RPMI8226 (cell line): ENCODE results near the gene STAT4.

Source experiments
- DNase-seq: peaks from one replicate; pipeline ENCODE4 v3.0.0-alpha.2; 2015

The STAT4 gene

DNA sequence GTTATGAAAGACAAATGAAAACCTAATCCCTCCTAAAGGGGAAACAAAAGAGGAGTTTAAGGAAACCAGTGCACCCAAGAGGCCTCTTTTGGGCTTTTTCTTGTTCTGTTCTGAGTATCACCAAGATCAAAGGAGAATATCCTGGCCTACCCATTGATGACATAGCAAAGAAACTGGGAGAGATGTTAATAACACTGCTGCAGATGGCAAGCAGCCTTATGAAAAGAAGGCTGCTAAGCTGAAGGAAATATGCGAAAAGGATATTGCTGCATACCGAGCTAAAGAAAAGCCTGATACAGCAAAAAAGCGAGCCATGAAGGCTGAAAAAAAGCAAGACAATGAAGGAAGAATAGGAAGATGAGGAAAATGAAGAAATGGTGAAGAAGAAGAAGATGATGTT lies 23.6 kb upstream of the STAT4 start:
- no peak for DNase-seq

DNA sequence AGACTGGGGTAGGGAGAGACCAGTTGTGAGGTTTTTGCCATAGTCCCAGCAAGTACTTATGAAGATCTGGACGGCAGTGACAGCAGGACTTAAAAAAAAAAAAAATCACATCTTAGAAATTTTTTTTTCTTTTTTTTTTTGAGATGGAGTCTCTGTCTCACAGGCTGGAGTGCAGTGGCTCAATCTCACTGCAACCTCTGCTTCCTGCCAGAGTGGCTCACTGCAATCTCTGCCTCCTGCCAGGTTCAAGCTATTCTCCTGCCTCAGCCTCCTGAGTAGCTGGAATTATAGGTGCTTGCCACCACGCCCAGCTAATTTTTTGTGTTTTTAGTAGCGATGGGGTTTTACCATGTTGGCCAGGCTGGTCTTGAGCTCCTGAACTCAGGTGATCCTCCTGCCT lies 22.4 kb upstream of the STAT4 start:
- DNase-seq = no peak

DNA sequence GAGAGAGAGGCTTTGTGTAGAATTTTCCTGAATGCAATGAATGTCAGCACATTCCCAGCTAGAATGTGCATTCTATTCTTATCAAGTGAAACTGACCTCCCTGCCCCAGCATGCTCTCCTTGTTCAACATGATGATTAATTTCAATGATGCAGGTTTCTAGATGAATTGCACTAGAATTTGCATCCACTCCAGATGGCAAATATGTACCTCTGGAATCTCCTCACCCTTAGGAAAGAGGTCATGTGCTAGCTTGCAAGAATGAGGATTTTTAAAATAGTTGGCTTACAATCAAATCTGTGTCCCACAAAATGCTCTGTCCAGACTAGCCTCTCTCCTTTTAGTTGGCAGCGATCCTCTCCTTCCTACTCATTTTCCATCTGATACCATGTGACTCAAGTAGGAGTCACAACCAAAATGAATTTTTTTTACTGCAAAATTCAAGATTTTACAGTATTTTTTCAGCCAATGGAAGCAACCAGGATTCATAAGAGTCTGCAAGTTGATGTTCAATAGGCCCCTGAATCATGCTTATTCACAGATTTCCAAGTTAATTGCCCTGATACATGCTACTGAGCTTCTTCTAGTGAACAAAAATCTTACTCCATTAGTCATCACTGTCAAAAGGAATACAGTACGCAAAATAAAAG lies 21.0 kb upstream of the STAT4 start:
- DNase-seq = no peak

DNA sequence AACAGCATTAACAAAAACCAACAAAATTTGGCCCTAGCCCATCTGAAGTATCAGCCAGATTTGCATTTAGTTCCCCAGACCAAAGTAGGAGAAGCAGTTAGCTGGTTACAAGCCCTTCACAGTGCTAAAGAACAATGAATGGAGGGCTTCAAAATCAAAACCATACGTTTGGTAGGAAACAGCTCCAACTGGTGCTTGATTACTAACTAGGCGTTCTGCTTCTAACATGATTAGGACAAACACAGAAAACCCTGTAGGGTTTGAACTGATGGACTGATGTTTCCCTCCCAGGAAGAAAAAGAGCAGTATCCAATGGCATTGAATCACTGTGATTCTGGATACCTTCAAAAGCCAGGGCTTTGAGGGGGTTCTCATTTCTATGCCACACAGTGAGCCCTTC lies 20.5 kb upstream of the STAT4 start:
- DNase-seq = no peak

DNA sequence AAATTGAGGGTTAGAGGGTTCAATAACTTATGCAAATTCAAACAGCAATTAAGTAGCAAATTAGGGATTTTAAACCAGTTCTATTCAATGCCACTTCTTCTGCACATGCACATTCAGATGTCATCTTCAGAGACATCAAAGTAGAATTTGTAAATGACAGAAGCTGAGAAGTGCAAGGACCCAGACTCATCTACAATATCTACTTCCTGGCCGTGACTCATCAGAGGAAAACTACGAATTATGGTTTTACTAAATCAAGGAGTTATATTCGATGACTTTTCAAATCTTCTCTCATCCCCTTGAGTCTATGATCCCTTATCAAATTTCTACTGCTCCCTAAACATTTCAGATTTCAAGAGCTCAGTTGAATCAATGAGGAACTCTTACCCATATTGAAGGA lies 20.0 kb upstream of the STAT4 start:
- DNase-seq = no peak

DNA sequence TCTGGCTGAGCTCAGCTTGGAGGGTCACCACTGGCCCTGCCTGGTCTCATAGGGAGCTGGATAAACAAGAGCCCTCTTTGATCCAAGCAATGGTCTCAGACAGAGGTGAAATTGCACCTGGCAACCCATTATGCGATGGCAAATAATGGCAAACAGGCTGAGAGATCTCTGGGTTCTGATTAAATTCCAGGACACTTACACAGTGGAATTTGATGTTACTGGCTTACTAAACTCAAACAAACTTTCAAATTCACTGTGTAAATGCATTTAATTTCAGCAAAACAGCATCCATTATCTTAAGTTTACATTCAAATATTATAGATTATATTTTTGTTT lies 19.5 kb upstream of the STAT4 start:
- no peak for DNase-seq

DNA sequence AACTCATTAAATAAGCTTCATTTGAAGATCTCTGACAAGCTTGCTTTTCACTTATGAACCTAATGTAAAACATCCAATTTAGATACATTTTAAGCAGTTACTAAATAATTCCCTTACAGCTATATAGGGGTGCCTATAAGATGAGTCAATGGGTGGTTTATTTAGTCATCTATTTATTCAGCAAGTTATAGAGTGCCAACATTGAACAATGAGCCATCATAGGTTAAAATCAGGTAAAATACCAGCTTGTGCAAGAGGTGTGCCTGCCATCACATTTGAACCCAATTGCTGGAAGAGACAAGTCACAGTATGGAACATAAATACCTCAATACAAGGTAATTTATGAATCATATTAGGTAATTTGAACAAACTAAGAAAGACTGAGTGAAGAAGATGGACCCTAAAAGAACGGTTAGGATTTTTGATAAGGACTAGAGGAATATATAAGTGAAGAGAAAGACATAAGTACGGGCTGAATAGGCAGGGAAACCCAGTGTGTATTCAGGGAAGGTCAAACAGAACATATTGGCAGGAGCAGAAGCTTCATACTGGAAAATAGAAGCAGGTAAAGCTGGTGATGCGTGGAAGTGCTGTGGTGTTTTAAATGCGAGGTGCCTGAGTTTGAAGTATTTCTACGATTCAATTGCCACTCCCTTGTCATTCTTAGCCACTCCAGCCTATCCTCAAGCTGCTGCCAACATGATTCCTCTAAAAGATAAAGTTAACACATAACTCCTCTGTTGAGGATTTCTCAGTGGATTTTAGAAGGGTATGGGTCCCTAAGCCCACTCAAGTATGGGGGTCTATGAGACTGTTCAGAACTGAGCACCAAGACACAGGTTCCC lies 18.9 kb upstream of the STAT4 start:
- no peak for DNase-seq

DNA sequence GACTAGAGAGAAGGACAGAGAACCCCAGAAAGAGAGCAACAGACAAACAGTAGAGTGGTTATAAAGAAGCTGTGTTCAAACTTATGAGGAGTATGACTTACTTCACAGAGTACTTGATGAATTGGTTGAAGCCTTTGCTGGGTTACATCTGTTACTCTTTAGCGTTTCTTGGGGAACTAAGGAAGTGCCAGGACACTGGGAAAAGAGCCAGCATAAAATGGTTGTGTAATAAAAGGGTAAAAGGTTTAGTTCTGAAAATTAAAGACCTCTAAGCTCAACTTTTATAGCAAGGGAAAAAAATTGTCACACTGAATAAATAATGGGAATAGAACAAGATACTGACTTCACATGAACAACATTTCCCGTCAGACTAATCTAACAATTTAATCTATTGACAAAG lies 17.0 kb upstream of the STAT4 start:
- DNase-seq = no peak

DNA sequence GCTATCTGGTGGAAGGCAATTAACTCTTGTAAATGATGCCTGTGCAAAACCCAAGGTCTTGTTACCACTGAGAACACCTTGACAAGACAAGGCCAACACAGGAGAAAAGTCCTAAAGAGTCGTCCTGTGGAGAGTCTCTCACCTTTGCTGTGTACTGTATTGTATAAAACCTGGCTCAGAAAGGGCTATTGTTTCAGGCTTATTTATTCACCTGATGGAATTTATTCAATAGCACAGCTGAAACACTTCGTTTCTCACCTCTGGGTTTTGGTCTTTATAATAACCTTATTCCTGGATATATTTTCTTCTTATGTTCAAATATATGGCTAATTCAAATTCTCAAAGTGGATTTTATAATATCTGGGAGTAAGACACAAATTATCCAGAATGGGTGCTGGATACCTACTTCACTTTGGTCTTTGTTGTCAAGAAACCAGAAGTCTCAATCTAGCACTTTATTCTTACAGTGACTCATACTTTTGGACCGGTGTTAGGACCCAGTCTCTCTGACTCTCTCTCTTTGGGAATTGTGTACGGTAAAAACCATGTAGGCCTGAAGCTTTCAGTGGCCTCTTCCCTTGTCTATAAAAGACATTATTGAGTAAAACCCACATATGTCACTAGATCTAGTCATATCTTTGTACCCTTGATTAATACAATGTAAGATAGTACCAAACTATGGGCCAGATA lies 16.1 kb upstream of the STAT4 start:
- no peak for DNase-seq

DNA sequence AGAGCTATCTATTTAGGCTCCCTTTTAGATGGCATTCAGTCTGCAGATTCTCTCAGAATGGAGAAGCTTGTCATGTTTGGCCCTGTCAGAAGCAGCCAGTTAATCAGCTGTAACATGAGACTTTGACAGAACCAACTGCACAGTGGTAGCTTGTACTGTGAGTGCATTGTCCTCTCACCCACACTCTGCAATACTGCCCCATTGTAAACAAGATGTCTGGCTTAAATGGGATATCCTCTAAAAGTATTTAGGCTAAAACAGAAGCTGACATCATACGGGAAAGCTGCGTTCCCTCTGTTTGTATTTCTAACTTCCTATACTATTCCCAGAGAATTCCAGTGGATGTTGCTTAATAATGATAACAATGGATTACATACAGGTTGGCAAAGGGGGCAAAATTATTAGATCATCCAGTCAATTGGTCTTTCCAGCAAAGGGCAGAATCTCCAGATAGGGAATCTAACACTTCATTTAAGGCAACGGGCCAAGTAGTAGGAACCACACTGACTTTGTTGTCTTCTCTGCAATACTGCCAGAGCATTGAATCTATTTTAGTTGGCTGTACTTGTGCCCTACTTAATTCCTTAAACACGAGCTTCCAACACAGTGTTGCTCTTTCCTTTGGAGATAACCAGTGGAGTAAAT lies 15.4 kb upstream of the STAT4 start:
- DNase-seq = no peak

DNA sequence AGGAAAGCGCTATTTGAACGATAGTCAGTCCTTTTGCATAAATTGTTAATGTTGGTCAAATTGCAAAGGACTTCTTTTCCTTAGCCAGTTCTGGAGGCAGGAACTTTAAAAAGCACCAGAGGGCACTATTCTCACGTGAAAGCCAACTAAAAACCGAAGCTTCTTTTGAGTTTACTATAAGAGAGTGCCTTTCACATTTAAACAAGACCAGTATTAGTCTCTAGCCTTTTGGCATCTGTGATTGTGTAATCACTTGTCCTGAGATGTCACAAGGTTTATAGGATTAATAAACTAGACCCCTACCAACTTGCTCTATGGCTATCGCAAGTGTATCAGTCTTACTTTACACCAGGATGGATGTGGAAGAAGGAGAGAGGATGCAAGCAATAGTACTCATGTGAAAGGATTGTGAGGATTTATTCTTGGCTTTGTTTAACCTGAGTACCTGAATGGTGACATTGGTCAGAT lies 14.4 kb upstream of the STAT4 start:
- peak; percentile 28 for DNase-seq

DNA sequence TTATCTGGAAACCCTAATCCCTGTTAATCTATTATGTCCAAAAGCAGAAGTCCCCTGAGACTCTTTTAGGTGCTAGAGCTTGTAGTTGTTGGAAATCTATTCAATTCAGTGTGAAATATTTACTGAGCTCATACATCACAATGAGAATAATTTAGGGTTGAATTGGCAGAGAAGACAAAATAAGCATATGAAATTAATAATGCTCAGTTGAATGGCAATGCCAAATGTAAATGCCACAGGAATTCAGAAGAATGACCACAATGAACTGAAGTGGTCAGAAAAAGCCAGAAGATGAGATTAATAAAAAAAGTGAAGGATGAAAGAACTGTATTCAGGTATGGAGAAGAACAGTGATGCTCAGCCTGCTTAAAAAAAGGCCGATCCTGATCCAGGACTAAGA lies 8.0 kb upstream of the STAT4 start:
- DNase-seq = no peak

DNA sequence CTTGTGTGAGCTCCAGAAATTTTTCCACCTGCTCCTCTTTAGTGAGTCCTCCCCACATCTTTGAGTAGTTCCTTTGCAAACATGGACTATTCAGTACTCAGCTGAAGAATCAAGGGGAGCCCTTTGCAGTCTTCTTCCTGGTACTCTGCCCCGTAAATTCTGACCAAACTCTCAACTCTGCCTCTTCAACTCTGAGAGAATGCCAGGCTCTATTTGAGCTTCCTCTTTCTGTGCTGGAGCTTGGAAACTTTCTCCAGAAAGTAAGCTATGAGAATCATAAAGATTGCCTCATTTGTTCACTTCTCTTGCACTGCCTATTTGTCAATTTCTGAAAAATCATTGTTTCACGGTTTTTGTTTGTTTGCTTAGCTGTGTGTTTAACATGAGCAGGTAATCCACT lies 7.4 kb upstream of the STAT4 start:
- no peak for DNase-seq

DNA sequence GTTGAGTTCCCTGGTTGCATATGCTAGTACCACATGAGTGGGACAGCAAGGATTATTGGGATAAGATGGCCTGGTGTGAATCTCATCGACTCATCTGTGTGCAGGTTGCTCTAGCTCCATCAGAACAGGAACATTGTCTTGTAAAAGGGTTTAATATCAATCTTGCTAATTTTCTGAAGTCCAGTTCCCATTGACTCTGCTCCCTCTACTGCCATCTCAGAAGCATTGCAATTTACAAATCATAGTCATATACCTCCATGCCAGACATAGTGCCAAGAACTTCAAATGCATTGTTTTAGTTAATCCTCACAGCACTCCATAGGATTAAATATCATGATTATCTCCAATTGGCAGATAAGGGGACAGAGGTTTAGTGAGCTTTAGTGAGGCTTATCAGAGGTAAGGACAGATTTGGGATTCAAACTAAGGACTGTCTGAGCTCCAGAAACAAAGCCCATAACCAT lies 4.8 kb upstream of the STAT4 start:
- peak; percentile 15 for DNase-seq

DNA sequence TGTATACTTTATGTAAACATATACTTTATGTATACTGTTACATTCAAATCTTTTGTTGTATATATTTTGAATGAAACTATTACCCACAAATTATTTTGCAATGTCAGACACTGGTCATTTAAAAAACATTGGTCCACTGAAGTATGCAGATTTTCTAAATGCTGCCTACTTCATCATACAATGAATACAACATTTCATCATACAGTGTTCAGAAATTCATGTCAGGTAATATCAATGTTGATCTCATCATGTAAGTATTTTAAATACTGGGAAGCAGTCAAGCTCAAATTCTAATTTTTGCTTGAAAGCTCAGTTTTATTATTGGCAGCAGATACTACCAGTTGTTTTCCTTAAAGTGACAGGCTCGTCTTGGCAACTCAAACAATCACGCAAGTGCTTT lies 2.9 kb upstream of the STAT4 start:
- DNase-seq = no peak

DNA sequence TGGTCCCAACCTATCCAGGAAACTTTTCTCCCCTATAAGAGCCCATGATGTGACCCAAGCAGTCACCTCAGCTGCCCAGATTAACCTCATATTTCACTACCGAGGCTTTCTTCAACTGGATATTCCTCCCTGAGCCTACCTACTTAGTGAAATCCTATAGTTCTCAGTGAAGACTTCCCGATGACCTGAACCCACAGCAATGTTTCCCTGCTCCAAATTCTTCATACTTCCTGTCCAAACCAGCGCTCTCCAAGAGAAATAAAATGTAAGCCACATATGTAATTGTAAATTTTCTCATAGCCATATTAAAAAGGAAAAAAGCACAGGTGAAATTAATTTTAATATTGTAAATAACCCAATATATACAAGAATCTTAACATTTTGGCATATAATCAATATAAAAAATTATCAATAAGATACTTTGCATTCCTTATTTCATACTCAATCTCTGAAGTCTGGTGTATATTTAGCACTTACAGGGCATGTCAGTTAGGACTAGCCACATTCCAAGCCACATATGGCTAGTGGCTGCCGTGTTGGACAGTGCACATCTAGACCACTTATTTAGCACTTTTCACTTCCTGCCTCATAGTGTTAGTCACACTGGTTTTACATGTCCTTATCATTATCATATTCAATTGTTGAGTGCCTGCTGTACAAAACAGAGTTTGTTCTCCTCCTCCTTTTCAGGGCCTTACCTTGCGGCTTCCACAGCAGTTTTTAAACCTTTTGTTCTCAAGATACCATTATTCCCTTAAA lies 1.9 kb upstream of the STAT4 start:
- peak; percentile 67 for DNase-seq

DNA sequence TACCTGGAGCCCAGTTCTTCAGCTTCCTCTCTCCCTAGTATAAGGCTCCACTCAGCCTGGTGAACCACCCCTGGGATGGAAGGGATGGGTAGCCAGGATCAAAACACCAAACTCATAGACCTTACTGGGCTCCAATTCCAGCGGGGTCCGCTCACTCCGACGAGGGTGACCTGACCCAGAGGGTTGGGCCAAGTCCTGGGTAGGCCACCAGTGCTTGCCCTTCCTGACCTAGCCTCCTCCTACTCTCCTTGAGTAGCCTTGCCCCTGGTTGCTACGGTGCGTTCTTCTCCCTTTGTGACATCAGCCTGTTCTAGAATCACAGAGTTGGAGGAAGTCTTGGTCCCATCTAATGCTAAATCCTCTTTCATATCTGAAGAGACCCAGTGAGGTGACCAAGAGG lies 537 bp upstream of the STAT4 start:
- DNase-seq = no peak

DNA sequence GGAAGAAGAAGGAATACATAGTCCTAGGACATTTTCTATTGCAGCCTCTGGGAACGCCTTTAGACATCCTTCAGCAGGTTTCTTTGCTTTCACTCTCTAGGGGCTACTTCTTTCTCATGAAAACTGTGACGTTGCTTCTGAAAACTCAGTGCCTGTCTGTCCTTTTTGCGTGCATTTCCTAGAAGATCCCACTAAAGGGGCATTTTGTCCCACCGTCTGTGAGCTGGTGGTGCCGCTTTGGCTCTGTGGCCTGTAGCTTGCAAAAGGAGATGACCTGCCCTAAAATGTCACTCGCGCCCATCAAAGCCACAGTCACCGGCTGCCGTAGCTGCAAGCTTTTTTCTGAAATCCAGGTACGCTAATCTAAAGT lies 579 bp downstream of the STAT4 start:
- no peak for DNase-seq

DNA sequence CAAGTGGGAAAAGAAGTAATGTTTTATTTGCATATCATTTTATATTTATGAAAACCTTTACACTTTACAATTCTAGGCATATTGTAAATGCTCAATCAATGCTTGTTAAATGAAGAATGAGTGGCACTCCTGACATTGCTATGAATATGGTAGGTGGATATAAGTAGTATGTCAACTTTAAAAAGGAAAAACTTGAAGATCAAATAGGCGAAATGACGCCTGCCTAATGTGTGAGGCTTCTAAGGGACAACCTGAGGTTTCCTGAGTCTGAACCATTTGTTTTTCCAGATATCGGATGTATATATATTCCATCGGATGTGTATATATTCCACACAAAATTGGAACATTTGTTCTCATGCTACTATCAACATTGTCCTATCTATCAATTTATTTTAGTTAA lies 1.4 kb downstream of the STAT4 start:
- no peak for DNase-seq

DNA sequence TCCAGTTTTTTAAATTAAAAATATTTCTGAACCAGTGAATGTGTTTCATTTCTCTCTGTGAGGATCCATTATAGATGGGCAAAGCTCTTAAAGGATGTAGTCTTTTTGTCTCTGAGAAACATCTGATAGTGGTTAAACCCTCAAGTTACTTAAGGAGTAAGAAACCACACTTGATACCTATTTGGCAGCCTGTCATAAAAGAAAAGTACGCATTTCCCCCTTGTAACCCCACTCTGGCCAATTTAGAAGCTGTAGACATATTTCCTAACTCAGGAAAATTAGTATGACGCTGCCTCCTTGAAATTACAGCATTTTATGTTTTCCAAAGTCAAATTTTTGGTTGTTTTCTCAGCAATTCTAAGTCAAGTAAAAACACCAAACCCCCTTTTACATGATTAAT lies 2.0 kb downstream of the STAT4 start:
- no peak for DNase-seq

DNA sequence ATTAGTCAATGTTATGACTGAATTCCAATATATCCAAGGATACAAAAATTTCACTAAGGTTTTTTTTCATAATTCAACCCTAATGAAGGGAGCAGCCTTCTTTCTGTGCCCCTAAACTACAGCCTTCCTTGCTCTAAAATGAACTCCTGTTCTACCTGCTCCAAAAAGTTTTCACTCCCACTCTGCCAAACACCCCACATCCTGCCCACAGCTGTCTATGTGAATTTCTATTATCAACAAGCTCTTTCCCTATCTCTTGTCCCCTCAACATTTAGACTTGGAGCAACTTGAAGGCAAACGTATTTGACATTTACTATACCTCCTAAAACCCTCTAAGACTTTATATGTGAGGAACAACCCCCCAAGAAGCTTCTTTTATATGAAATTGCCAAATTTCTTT lies 2.5 kb downstream of the STAT4 start:
- DNase-seq = no peak

DNA sequence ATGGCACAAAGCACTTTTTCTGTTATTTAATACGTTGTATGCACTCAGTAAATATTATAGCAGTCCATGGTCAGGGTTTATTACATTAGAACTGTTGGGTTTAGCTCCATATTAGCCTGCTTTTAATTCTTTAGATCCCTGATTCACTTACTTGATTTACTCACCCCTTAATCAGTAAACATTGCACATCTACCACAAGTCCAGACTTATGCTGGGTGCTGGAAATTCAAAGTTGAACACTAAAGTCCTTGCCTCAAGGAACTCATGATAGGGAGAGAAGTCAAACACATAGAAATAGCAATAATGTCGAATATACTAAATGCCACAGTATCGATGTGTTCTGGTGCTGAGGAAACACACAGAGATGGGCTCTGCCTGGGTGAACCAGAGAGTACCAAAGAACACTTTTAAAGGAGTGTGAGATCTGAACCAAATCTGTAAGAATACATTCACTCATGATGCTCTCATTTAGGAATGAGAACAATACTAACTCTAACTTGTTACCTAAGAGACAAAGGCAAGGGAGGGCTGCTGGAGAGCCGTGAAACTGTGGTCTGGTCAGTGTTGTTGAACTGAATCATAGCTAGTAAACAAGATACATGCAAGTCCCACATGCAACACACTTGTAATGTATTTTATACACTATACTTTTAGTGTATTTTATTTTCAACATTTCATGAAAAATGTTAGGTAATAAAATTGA lies 4.9 kb downstream of the STAT4 start:
- no peak for DNase-seq
